K562 (cell line): ENCODE measurements around the gene SLC16A5. TPM values are rescaled to one million over a fixed set of nuclear protein-coding genes. Genes with fewer than 3 reads are reported as not detected.

Experiments used
- CEBPG ChIP-seq, 3 experiments: fragments of 200-800 bp in 1 of 3; sonication (Bioruptor generic) in 1 of 3; sonication (generic) in 1 of 3; formaldehyde crosslinking in 1 of 3; IDR thresholded peaks in 2 of 3; conservative IDR thresholded peaks in 1 of 3; 2 replicates each; pipeline versions ENCODE4 v1.6.1 to v1.8.0; 2016 to 2022; ENCODE audit warnings: missing compliant biosample characterization in 2 of 3, missing genetic modification characterization in 2 of 3, mild to moderate bottlenecking in 1 of 3, missing genetic modification reagents in 1 of 3
- DMBX1 ChIP-seq: fragments of 250-450 bp; sonication (Bioruptor Pico); IDR thresholded peaks from 2 replicates; pipeline ENCODE4 v1.8.0; 2022; ENCODE audit warnings: inconsistent platforms, mild to moderate bottlenecking, moderate library complexity, borderline replicate concordance
- GABPA ChIP-seq: fragments of 200-800 bp; sonication (Bioruptor generic); conservative IDR thresholded peaks from 2 replicates; pipeline ENCODE4 v1.6.1; 2016; ENCODE audit warnings: low read depth, missing genetic modification characterization, missing compliant biosample characterization
- GABPB1 ChIP-seq: sonication (generic); formaldehyde crosslinking; IDR thresholded peaks from 2 replicates; pipeline ENCODE4 v1.8.0; 2022; ENCODE audit warnings: mild to moderate bottlenecking, missing genetic modification reagents
- HMG20B ChIP-seq: fragments of 250-450 bp; sonication (Bioruptor Pico); IDR thresholded peaks from 2 replicates; pipeline ENCODE4 v1.5.0; 2021; ENCODE audit warnings: mild to moderate bottlenecking
- KDM5B ChIP-seq: fragments of 200-600 bp; sonication (generic); IDR thresholded peaks from 2 replicates; pipeline ENCODE4 v1.6.1; 2012; ENCODE audit warnings: low read depth, mild to moderate bottlenecking, moderate library complexity, low read length, control low read depth, inconsistent platforms; ENCODE audit not compliant: insufficient replicate concordance
- KLF13 ChIP-seq: fragments of 450-650 bp; IDR thresholded peaks from 2 replicates; pipeline ENCODE4 v1.6.1; 2016; ENCODE audit warnings: missing genetic modification characterization, low read depth, mild to moderate bottlenecking, missing compliant biosample characterization, moderate library complexity, borderline replicate concordance
- MXI1 ChIP-seq: IDR thresholded peaks from 2 replicates; pipeline ENCODE4 v1.6.1; 2011; ENCODE audit warnings: low read depth, mild to moderate bottlenecking, improper control_type of control experiment, low read length
- PHB2 ChIP-seq: fragments of 450-650 bp; IDR thresholded peaks from 2 replicates; pipeline ENCODE4 v1.6.1; 2017; ENCODE audit warnings: low read depth
- PRPF4 ChIP-seq: fragments of 200-400 bp; formaldehyde crosslinking; IDR thresholded peaks from one replicate; pipeline ENCODE4 v1.6.1; 2017; ENCODE audit warnings: low read length, low read depth, mild to moderate bottlenecking; ENCODE audit not compliant: insufficient read depth, poor library complexity, severe bottlenecking
- SMAD4 ChIP-seq: fragments of 250-450 bp; sonication (Bioruptor Pico); conservative IDR thresholded peaks from 2 replicates; pipeline ENCODE4 v1.8.0; 2021; ENCODE audit warnings: inconsistent platforms, mild to moderate bottlenecking, moderate library complexity
- STAT6 ChIP-seq: sonication (generic); formaldehyde crosslinking; IDR thresholded peaks from 2 replicates; pipeline ENCODE4 v1.8.1; 2023; ENCODE audit warnings: mild to moderate bottlenecking, missing genetic modification reagents
- TRIM24 ChIP-seq, 2 experiments: fragments of 450-650 bp; IDR thresholded peaks; 2 replicates each; pipeline ENCODE4 v1.6.1; 2016
- ZNF277 ChIP-seq: fragments of 250-450 bp; sonication (Bioruptor Pico); IDR thresholded peaks from 2 replicates; pipeline ENCODE4 v1.8.0; 2022; ENCODE audit warnings: inconsistent platforms, mild to moderate bottlenecking, moderate library complexity, borderline replicate concordance
- ZNF316 ChIP-seq: fragments of 450-650 bp; IDR thresholded peaks from 2 replicates; pipeline ENCODE4 v1.6.1; 2016
- ZNF778 ChIP-seq: fragments of 450-650 bp; formaldehyde crosslinking; IDR thresholded peaks from 2 replicates; pipeline ENCODE4 v1.4.0; 2020; ENCODE audit warnings: mild to moderate bottlenecking, moderate library complexity
- polyA plus RNA-seq, 8 experiments: library from polyadenylated mRNA; depleted of rRNA in 4 of 8; stranded (reverse) in 5 of 8; unstranded in 3 of 8; fragments of >200 nt; fragmentation: Nextera tagmentation in 2 of 8; fragmentation: Illumina TruSeq in 1 of 8; extraction: Ambion mirVana in 2 of 8; extraction: Trizol in 1 of 8; gene quantifications; 2 replicates each; pipeline versions ENCODE4 v1.2.1 to v1.2.3, GENCODE V29; 2011 to 2014; ENCODE audit warnings: inconsistent platforms in 1 of 8, missing spikeins in 1 of 8
- total RNA-seq, 7 experiments: library from RNA; depleted of rRNA in 6 of 7; stranded (reverse); fragments of >200 nt in 6 of 7; fragmentation: Illumina TruSeq in 2 of 7; extraction: Trizol in 2 of 7; gene quantifications; 2 replicates each; pipeline versions ENCODE4 v1.2.1 to v1.2.3, GENCODE V29; 2011 to 2021; ENCODE audit warnings: low replicate concordance in 1 of 7
- TF ChIP-seq, protein P1 (sequence below), 2 experiments: fragments of 200-800 bp in 1 of 2; sonication (Bioruptor generic) in 1 of 2; sonication (generic) in 1 of 2; formaldehyde crosslinking in 1 of 2; IDR thresholded peaks in 1 of 2; conservative IDR thresholded peaks in 1 of 2; 2 replicates each; pipeline versions ENCODE4 v1.5.0 to v1.6.1; 2016 to 2020; ENCODE audit warnings: missing compliant biosample characterization in 1 of 2, missing genetic modification characterization in 1 of 2, missing genetic modification reagents in 1 of 2
- TF ChIP-seq, protein P2 (sequence below): fragments of 450-650 bp; IDR thresholded peaks from 2 replicates; pipeline ENCODE4 v1.6.1; 2014; ENCODE audit warnings: low read depth, mild to moderate bottlenecking, moderate library complexity, borderline replicate concordance

Gene SLC16A5
- total and polyA plus RNA-seq, 9 of the 15 experiments (the other 6 are each of a cell fraction or from before 2014, with no cell fraction given), result 0.06 to 2.6 (median 0.91) TPM

DNA sequence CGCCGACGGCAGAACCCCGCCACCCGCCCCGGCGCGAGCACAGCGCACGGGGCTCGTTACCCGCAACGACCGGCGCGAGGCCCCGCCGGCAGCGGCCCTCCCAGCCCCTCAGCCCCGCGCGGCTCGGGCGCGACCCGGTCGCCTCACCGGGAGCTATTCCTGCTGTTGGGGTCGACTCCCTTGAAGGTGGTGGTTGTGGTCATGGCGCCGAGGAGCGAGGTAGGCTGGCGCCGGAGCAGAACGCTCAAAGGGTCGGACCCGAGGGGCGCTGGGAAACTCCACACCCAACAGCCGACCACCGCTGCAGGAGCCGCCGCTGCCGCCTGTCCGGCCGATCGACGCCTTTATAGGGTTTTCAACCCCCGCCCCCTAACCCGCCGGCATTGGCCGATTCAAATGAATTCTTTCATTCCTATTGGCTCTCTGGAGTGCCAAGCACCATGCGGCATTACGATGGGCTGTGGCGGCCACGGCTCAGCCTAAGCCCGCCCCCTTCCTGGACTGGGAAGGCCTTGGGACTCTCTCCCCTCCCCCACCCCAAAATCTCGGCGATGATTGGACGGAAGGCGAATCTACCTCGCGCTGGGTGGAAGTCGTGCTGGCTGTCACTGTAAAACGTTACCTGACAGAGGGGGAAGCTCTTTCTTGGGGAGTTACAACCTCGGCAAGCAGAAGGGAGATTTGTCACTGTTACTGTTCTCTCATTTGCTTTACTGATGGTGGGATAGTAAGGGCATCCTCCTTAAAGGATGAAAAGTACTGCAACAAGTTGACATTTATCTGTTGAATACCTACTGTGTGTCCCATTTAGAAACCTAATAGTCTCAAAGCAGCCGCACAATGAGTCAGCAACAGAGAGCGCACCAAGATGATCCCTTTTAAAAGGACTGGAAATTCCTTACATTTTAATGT, 66.7 kb downstream of the SLC16A5 start, which contains the start of gene JPT1 (continued):
- 0 out of 2 replicates have a peak, but pooled peaks have one; percentile 60 for TF ChIP-seq STAT6
- peak; percentile 43; the same call in 1 of the 2 replicates for TF ChIP-seq SMAD4 (CRISPR knock-in tag)
- TF ChIP-seq DMBX1 (CRISPR knock-in tag), result 0 out of 2 replicates have a peak, but pooled peaks have one; percentile 28
- peak; percentile 89 for TF ChIP-seq ZNF316
- peak; percentile 67; the same call in 1 of the 2 replicates for TF ChIP-seq GABPB1 (CRISPR knock-in tag)
- no peak for TF ChIP-seq ZNF778
- TF ChIP-seq, protein P1, sequence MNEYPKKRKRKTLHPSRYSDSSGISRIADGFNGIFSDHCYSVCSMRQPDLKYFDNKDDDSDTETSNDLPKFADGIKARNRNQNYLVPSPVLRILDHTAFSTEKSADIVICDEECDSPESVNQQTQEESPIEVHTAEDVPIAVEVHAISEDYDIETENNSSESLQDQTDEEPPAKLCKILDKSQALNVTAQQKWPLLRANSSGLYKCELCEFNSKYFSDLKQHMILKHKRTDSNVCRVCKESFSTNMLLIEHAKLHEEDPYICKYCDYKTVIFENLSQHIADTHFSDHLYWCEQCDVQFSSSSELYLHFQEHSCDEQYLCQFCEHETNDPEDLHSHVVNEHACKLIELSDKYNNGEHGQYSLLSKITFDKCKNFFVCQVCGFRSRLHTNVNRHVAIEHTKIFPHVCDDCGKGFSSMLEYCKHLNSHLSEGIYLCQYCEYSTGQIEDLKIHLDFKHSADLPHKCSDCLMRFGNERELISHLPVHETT (CRISPR knock-in tag; conservative IDR thresholded peaks at IDR 0.05 in 1 of 2, IDR thresholded peaks at IDR 0.05 in 1 of 2), result no peak
- peak; percentile 55 for TF ChIP-seq GABPA
- no peak for TF ChIP-seq ZNF277 (CRISPR knock-in tag)
- no peak for TF ChIP-seq HMG20B
- TF ChIP-seq, protein P2, sequence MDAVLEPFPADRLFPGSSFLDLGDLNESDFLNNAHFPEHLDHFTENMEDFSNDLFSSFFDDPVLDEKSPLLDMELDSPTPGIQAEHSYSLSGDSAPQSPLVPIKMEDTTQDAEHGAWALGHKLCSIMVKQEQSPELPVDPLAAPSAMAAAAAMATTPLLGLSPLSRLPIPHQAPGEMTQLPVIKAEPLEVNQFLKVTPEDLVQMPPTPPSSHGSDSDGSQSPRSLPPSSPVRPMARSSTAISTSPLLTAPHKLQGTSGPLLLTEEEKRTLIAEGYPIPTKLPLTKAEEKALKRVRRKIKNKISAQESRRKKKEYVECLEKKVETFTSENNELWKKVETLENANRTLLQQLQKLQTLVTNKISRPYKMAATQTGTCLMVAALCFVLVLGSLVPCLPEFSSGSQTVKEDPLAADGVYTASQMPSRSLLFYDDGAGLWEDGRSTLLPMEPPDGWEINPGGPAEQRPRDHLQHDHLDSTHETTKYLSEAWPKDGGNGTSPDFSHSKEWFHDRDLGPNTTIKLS, result peak; percentile 26; the same call in 1 of the 2 replicates
- peak; percentile 100 for TF ChIP-seq KDM5B
- TF ChIP-seq KLF13 (tag), result no peak
- TF ChIP-seq PHB2, result no peak
- TF ChIP-seq MXI1, result peak; percentile 25; the same call in 1 of the 2 replicates
- peak in 1 of 2 experiments; percentile 48; a peak in 1 of 4 replicates for TF ChIP-seq TRIM24 (IDR thresholded peaks at IDR 0.05)
- TF ChIP-seq CEBPG (CRISPR knock-in tag; IDR thresholded peaks at IDR 0.05), result no peak
- TF ChIP-seq CEBPG (tag; conservative IDR thresholded peaks at IDR 0.05 in 1 of 2, IDR thresholded peaks at IDR 0.05 in 1 of 2), result no peak
- TF ChIP-seq PRPF4, result peak; percentile 91
